NCI-H1694 treated with DMSO at 0.1 percent for 48 hours (cell line): ENCODE measurements around the gene MYLK3.

Experiments
- DNase-seq: peaks from one replicate; lab custom pipeline; 2025; lab: John Stamatoyannopoulos, UW

The MYLK3 gene

DNA sequence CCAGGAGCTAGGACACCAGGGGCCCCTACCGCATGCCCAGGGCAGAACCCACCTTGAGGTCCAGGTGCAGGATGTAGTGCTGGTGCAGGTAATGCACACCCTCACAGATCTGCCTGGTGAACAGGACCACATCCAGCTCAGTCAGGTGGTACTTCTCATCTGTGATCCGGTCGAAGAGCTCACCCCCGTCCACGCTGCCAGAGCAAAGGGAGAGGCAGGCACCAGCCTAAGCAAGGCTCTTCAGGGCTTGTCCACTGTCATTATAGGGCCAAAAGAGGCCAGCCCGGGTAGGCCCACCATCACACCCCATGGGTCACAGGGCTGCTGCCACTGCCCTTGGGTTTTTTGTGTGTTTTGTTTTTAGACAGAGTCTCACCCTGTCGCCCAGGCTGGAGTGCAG is 21.0 kb downstream of the MYLK3 start:
- no peak for DNase-seq

DNA sequence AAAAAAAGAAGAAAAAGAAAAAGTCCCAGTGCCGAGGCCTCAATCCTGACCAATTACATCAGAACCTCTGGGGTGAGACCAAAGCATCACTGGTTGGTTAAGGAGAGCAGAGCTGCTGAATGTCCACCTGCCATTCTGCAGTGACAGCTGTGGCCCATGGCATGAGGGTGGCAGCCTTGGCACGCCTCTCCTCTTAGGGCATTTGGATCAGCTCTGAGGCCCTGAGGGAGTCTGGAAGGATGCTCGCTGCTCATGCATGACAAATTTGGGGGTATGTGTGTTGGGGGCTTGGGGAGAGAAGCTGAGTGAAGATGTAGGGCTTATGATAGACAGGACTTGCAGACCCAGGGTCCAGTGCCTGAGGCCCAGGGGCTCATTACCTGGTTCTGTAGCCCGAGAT is 26.3 kb downstream of the MYLK3 start:
- DNase-seq: no peak

DNA sequence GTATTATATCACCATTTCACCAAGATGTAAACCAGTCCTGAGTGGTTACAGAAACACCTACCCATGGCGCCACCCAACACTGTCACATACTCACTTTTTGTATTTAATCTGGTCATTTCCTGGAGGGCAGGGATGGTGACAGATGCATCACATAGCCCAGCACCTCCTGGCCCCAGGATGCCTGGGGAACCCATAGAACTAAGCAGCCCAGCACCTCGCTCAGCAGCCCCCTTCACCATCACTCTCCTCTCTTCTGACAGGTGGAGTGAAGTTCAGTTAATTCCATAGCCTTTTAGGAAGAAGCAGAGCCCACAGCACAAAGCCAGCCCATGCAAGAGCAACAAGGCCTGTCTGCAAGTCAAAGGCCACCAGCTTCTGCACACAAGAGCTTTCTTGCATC is 27.5 kb downstream of the MYLK3 start:
- no peak for DNase-seq

DNA sequence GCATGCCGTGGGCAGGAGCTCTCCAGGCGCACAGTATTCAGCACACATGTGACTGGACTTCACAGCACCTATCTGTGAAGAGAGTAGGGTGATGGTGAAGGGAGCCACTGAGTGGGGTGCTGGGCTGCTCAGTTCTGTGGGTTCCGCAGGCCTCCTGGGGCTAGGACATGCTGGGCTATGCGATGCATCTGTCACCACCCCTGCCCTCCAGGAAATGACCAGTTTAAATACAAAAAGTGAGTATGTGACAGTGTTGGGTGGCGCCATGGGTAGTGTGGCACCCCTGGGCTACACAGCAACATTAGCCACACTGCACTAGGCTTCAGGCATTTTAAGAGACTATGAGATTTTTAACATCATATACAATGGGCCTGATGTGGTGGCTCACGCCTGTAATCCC is 28.6 kb downstream of the MYLK3 start:
- no peak for DNase-seq

DNA sequence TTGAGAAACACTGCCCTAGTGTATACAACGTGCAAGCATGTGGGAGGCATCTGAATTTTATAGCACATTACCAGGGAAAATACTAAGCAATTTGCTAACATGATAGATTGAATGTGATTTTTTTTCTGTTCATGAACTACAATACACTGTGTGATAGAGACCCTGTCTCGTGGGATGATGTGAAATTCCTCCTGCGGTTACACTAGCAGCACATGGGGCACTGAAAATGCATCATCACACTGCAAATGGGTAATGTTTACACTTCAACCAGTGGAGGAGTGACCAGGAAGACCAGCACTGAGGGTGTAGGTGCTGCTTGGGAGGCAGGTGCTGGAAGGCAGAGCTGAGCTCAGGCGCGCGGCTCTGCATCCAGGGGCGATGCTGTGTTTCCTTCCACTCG is 29.9 kb downstream of the MYLK3 start:
- DNase-seq: no peak

DNA sequence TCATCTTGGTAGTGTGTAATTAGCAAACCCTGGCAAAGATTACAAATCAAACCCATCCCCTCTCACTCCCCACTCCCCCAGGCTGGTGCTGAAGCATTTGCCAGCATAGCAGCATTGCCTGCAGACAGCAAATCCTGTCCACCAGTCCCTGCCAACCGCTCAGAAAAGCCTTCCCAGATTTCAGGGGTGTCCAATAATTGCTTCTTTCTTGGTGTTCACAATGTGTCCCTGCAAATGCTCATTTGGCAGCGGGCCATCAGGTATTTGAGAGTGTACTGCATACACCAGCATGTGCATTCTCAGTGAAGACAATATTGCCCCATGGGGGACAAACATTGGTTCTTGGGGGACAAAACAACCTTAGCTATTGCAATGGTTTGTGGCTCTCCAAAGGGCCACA is 30.5 kb downstream of the MYLK3 start:
- no peak for DNase-seq

DNA sequence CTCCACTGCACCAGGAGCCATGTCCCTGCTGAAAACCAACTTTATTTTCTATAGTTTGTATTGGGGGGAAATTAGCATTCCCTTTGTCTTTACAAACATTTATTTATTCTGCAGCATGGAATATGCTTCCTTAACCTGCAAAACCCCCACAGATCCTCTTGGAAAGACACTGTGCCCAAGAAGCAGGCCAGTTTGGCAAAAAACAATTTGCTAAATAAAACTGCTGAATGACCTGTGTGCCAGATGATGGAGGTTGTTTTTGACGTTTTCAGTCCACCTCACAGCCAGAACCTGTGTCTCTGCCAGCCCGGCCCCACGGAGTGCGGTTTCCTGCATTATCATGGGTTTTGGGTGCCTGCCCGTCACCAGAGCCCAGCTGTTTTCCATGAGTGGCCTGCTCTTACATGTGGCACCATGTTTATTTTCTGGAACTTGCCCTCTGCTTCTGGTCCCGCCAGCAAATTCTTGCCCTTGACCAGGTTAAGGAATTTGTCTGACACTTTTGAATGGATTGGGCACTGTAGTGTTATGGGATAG is 32.3 kb downstream of the MYLK3 start:
- DNase-seq: no peak

DNA sequence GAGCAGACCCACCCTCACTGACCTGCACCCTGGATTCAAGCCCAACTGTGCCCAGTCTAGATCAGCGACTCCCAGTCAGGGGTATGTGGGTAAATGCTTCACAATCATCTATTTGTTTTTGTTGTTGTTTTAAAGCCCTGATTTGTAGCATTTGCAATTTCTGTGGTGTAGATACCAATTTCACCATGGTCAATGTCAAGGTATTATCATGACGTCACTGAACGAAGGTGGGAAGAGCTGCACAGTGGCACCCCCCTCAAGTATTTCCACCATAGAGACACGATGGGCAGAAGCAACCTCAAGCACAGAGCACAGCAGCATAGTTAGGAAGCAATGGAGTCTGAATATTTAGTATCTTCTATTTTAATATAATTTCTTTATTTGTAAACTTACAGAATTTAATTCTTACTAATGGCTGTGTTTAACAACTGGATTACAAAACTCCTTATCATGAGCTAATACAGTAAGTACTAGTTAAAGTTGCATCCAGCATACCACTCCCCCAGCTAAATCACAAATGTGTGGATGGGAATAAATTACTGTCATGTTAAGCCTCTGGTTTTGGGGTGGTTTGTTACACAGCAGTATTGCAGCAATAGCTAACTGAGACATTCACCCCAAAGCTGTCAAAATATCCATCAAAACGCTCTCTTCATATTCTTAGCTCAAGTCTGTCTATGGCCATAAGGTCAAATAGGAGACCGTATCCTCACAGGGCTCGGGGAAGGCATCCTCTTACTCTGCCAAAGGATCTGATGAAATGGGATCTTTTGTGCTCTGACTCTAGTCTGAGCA is 33.1 kb downstream of the MYLK3 start:
- no peak for DNase-seq

DNA sequence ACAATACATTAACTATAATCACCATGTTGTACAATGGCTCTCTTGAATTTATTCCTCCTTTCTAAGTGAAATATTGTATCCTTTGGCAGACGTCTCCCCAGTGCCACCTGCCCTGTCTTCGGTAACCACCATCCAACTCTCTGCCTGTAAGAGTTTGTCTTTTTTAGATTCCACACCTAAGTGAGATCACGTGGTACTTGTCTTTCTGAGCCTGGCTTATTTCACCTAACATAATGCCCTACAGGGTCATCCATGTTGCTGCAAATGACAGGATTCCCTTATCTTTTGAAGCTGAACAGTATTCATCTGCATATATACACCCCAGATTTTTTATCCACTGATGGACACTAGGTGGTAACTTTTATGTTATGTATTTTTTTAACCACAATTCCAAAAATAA is 34.5 kb downstream of the MYLK3 start:
- no peak for DNase-seq

DNA sequence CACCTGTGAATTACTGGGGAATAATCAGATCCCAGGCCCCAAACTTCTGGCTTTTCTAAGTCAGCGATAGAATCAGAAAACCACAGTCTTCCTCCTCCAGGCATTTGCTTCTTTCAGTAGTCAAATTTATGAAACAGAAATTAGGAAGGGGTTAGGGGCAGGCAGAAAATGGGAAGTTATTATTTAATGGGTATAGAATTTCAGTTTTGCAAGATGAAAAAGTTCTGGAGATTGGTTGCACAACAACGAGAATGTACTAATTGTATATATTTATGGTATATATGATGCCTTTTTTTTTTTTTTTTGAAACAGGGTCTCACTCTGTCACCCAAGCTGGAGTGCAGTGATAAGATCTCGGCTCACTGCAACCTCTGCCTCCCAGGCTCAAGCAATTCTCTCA is 35.2 kb downstream of the MYLK3 start:
- no peak for DNase-seq

DNA sequence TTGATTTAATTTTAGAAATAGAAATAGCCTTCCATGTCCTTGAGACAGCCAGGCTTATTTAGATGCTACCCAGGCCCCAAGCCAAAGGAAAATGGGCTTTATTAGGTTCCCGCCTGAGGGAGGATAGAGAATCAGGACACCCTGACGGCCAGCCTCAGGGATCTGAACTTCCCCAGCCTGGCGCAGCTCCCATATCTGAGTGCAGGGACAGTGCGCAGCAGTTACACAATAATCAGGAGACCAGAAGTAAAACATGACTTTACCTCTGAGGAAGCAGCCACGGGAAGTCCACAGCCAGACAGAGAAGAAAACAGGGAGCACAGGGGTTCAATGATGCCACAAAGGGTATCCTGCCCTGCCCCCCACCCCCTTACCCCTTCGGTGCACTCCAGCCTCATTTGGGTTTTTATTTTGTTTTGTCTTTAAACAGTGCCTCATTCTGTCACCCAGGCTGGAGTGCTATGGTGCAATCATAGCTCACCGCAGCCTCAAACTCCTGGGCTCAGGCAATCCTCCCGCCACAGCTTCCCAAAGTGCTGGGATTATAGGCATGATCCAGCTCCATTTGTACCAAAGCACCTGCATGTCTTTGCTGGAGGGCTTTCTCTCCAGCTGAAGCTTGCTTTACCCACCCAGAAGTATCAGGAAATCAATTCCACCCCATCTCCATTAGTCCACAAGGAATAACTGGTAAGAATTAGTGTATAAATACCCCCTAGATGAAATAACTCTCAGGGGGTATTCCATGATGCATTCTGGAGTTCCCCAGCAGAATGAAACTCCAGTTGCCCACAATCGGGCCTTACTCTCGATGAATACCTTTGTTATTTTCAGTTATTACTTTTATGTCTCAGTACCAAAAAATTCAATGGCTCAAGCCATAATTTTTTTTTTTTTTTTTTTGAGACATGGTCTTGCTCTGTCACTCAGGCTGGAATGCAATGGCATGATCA is 36.8 kb downstream of the MYLK3 start:
- DNase-seq: no peak

DNA sequence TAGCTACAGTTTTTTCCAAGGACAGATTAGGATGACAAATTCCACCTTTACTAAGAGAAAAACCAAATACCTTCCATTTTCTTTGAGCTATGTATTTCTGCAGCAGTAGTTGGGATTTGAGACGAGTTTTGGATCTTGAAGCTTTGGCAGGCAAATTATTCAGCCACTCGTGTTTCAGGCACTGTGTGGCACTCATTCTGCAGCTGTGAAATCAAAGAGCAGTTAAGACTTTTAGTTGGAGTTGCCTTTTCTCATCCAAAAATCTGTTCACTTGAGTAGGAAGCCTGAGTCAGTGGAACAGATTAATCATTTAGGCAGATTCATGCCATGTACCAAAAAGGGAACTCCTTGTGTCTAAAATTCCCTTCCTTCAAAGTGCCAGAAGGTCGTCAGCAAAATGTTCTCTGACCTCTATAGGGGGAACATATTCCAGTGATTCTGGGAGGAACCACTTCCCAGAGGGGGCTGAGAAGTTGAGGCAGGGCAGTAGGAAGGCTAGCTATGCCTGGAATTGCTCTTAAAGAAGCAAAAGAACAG is 38.6 kb downstream of the MYLK3 start:
- DNase-seq: no peak

DNA sequence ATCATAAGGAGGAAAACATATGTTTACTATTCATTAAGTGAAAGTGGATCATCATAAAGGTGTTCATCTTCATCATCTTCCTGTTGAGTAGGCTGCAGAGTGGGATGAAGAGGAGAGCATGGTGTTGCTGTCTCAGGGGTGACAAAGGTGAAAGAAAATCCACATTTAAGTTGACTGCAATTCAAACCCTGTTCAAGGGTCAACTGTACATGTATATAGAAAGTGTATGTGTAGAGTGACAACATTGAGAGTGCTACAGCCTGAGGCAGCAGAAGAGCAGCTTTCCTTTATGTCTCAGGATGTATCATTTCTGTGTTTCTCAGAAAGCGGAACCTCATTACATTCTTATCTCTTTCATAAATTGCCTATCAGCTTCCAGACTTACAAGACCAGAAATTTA is 41.5 kb downstream of the MYLK3 start:
- DNase-seq: no peak

DNA sequence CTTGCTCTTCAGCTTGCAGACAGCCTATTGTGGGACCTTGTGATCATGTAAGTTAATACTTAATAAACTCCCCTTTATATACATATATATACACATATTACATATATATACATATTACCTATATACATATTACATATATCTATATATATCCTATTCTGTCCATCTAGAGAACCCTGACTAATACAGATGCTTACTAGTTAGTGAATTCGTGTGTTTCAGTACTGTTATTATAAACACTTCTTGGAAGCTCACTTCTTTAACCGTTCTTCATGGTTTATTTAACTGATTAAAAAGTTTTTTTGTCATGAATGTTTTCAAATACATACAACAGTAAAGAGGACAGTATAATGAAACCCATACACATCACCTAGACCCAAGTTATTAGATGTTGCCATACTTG is 46.1 kb downstream of the MYLK3 start:
- DNase-seq: no peak

DNA sequence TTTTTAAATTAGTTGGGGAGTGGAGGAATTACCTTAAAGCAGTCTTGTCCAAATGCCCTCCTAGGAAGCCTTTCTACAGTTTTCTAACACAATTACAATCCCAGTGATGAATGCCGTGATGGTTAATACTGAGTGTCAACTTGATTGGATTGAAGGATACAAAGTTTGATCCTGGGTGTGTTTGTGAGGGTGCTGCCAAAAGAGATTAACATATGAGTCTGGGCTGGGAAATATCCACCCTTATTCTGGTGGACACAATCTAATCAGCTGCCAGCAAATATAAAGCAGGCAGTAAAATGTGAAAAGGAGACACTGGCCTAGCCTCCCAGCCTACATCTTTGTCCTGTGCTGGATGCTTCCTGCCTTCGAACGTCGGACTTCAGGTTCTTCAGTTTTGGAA is 46.5 kb downstream of the MYLK3 start:
- no peak for DNase-seq

DNA sequence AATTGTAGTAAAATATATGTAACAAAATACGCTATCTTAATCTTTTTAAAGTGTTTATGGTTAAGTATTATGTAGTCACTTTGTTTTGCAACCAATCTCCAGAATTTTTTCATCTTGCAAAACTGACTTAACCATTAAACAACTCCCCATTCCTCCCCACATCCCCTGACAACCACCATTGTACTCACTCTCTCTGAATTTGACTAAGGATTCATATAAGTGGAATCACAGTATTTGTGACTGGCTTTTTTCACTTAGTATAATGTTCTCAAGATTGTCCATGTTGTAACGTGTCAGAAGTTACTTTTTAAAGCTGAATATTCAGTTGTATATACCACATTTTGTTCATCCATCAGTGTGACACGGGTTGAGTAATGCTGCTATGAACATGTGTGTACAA is 48.1 kb downstream of the MYLK3 start:
- no peak for DNase-seq

DNA sequence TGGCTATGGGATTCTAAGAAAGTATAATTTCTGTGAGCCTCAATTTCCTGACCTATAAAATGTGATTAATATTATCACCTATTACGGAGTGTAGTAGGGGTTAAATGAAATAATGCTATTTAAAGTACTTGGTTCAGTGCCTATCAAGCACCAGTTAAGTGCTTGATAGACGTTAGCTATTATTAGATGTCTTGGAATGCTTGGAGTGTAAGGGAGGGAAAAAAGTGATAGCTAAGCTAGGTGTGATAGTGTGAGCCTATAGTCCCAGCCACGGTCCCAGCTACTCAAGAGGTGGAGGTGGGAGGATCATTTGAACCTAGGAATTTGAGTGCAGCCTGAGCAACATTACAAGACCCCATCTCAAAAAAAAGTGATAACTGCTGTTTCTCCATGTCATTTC is 51.2 kb downstream of the MYLK3 start:
- no peak for DNase-seq

DNA sequence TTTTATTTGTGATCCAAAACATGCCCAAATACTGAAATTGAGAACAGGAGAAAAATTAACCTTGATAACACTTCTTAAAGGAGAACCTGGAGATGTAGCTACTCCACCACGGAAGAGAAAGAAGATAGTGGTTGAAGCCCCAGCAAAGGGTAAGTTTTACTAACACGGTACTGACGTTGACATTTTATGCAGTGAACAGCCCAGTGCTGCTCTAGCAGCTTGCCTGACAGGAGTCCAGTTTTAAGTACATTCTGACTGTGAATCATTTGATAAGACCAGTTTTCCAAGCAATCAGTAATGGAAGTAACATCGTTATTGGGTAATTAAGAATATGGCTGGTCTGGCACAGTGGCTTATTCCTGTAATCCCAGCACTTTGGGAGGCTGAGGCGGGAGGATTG is 52.2 kb downstream of the MYLK3 start:
- no peak for DNase-seq

DNA sequence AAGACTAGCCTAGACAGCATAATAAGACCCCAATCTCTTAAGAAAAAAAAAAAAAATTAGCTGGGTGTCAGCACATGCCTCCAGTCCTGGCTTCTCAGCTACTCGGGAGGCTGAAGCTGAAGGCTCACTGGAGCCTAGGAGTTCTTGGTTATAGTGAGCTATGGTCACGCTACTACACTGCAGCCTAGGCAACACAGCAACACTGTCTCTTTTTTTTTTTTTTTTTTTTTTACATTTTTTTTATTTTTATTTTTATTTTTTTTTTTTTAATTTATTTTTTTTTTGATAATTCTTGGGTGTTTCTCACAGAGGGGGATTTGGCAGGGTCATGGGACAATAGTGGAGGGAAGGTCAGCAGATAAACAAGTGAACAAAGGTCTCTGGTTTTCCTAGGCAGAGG is 54.5 kb downstream of the MYLK3 start:
- DNase-seq: no peak

DNA sequence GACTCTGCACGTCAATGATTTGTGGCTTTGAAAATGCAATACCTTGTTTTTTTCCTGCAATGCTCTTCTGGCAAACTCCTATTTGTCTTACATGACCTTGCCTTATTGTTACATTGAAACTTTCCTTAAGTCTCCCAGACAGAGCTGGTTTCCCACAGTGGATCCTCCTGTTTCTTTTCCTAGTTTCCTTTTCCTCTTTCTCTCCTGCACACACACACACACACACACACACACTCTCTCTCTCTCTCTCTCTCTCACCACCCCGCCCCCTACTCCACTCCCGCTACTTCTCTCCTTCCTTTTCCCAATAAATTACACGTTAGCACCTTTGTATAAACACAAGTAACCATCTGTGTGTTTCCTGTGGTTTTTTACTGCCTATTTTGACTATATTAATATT is 56.4 kb downstream of the MYLK3 start:
- DNase-seq: no peak

DNA sequence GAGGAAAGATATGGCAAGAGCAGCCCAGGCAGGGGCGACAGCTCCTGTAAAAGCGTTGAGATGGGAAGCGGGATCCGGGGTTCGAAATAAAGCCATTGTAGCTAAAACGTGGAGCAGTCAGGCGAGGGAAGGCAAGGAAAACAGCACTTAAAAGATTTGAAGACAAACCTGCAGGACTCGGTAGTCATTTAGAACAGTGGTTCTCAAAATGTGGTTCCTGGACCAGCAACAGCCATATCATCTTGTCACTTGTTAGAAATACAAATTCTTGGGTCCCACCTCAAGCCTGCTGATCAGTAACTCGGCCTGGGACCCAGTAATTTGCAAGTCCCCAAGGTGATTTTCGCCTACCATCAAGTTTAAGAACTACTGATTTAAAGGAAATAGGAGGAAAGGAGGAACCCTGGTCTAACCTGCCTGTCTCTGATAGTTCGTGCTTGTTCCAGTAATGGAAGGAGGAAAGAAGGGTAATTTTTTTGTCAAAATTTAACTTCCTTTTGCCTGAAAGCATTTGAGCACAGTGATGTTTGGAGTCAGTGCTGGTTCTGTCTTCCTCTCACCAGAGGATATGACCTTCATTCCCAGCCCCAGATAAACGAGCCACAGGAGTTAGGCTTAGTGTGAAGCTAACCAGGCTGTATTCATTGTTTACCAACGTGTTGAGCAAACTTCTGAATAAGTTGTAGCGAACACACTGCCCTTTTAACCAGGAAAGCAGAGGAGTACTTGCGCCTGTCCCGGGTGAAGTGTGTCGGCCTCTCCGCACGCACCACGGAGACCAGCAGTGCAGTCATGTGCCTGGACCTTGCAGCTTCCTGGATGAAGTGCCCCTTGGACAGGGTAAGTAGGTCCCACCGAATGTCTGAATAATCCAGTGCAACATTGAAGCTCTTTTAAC is 57.6 kb downstream of the MYLK3 start:
- DNase-seq: no peak
